Smooth muscle cell (in vitro differentiated cells): Measurements from ENCODE around the gene NELFB. TPM values are rescaled to one million over a fixed set of nuclear protein-coding genes. Genes with fewer than 3 reads are reported as not detected.

ENCODE experiments used
- DNase-seq: peaks from one replicate; lab custom pipeline; 2025; ENCODE audit not compliant: unreplicated experiment; lab: John Stamatoyannopoulos, UW
- H2AFZ ChIP-seq: fragments of 200-600 bp; sonication (generic); 2 replicates; pipeline ENCODE4 v1.6.0; 2016; ENCODE audit warnings: antibody characterized with exemption, low read depth, mild to moderate bottlenecking
- H3F3A ChIP-seq: fragments of 200-600 bp; sonication (generic); 2 replicates; pipeline ENCODE4 v1.6.0; 2017; ENCODE audit warnings: antibody characterized with exemption, low read depth
- H3K27ac ChIP-seq: fragments of 200-600 bp; sonication (generic); 2 replicates; pipeline ENCODE4 v1.5.1; 2016; ENCODE audit warnings: low read depth, mild to moderate bottlenecking
- H3K27me3 ChIP-seq: fragments of 200-600 bp; sonication (generic); 2 replicates; pipeline ENCODE4 v1.6.1; 2016; ENCODE audit warnings: low read depth, mild to moderate bottlenecking
- H3K36me3 ChIP-seq: fragments of 200-600 bp; sonication (generic); 2 replicates; pipeline ENCODE4 v1.5.1; 2016; ENCODE audit warnings: low read depth
- H3K4me1 ChIP-seq: fragments of 200-600 bp; sonication (generic); 2 replicates; pipeline ENCODE4 v1.5.1; 2016; ENCODE audit warnings: low read depth
- H3K4me2 ChIP-seq: fragments of 200-600 bp; sonication (generic); 2 replicates; pipeline ENCODE4 v1.6.0; 2016; ENCODE audit warnings: mild to moderate bottlenecking
- H3K4me3 ChIP-seq: fragments of 200-600 bp; sonication (generic); 2 replicates; pipeline ENCODE4 v1.5.1; 2016; ENCODE audit warnings: mild to moderate bottlenecking
- H3K79me2 ChIP-seq: fragments of 200-600 bp; sonication (generic); 2 replicates; pipeline ENCODE4 v1.6.0; 2016; ENCODE audit warnings: low read depth, mild to moderate bottlenecking
- H3K9ac ChIP-seq: fragments of 200-600 bp; sonication (generic); 2 replicates; pipeline ENCODE4 v1.6.0; 2016; ENCODE audit warnings: low read depth
- H3K9me3 ChIP-seq: fragments of 200-600 bp; sonication (generic); replicated peaks from 2 replicates; pipeline ENCODE4 v1.5.1; 2016; ENCODE audit warnings: low read depth
- H4K20me1 ChIP-seq: fragments of 200-600 bp; sonication (generic); 2 replicates; pipeline ENCODE4 v1.6.0; 2016; ENCODE audit warnings: low read depth
- WGBS: methylation state at CpG from one replicate; pipeline ENCODE4 v1.1.7; 2016; ENCODE audit warnings: low lambda C conversion rate; 5-methylcytosine and 5-hydroxymethylcytosine counted together
- polyA plus RNA-seq: library from polyadenylated mRNA; unstranded; fragments of >200 nt; fragmentation: Nextera tagmentation; extraction: Ambion mirVana; gene quantifications from 2 replicates; pipeline ENCODE4 v1.2.1, GENCODE V29; 2016
- total RNA-seq: library from RNA; depleted of rRNA; stranded (reverse); fragments of >200 nt; gene quantifications from 2 replicates; pipeline ENCODE4 v1.2.3, GENCODE V29; 2014
- TF ChIP-seq, protein P1 (sequence below): fragments of 200-600 bp; sonication (generic); IDR thresholded peaks from 2 replicates; pipeline ENCODE4 v1.5.1; 2017; ENCODE audit warnings: borderline replicate concordance, mild to moderate bottlenecking, antibody characterized with exemption; ENCODE audit not compliant: insufficient read depth, poor library complexity, severe bottlenecking

Gene NELFB
- total RNA-seq, result 23.3 and 31.8 TPM in 2 replicates
- 60.9 and 66.6 TPM in 2 replicates for polyA plus RNA-seq

- H3K9ac ChIP-seq, result peak within 1 kb of the TSS; percentile 65
- H3K4me1 ChIP-seq, result peaks cover 18% of the 10 kb centered on the region
- H3K36me3 ChIP-seq, result no peaks in the 10 kb centered on the region
- no peaks in the 10 kb centered on the region for H3K27me3 ChIP-seq
- H3K9me3 ChIP-seq, result no peaks in the 10 kb centered on the region
- H3K27ac ChIP-seq, result no peak within 1 kb of the TSS
- H3F3A ChIP-seq, result no peaks in the 10 kb centered on the region
- 1% methylated on average over 26 of the region's 105 CpGs for WGBS
- H3K4me3 ChIP-seq, result peak within 1 kb of the TSS; percentile 97
- H2AFZ ChIP-seq, result peak within 1 kb of the TSS; percentile 99
- peaks cover 14% of the 10 kb centered on the region for H4K20me1 ChIP-seq
- H3K4me2 ChIP-seq, result peak within 1 kb of the TSS; percentile 99
- TF ChIP-seq, protein P1, sequence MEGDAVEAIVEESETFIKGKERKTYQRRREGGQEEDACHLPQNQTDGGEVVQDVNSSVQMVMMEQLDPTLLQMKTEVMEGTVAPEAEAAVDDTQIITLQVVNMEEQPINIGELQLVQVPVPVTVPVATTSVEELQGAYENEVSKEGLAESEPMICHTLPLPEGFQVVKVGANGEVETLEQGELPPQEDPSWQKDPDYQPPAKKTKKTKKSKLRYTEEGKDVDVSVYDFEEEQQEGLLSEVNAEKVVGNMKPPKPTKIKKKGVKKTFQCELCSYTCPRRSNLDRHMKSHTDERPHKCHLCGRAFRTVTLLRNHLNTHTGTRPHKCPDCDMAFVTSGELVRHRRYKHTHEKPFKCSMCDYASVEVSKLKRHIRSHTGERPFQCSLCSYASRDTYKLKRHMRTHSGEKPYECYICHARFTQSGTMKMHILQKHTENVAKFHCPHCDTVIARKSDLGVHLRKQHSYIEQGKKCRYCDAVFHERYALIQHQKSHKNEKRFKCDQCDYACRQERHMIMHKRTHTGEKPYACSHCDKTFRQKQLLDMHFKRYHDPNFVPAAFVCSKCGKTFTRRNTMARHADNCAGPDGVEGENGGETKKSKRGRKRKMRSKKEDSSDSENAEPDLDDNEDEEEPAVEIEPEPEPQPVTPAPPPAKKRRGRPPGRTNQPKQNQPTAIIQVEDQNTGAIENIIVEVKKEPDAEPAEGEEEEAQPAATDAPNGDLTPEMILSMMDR, result no peak
- peaks cover 20% of the 10 kb centered on the region for H3K79me2 ChIP-seq
- peak; percentile 90 for DNase-seq
Measured at GRCh38 chr9:137254624-137255447, at the start of gene NELFB. TSS of gene NELFB (plus strand) at chr9:137255327.

- TF ChIP-seq, protein P1, result no peak
- Histone ChIP-seq H3K4me1 (peaks cover 17% of the 10 kb centered on the region), H3K79me2 (peaks cover 44% of the 10 kb centered on the region), H2AFZ (no peak overlapping the region), H3K4me2 (peak overlapping the region; percentile 98), H3K9ac (peak overlapping the region; percentile 94), H3F3A (no peaks in the 10 kb centered on the region), H3K4me3 (peak overlapping the region; percentile 98), H3K27me3 (no peaks in the 10 kb centered on the region), H4K20me1 (no peaks in the 10 kb centered on the region), H3K9me3 (no peaks in the 10 kb centered on the region), H3K36me3 (no peaks in the 10 kb centered on the region), H3K27ac (no peak overlapping the region)
- WGBS, result 91% methylated on average over 7 of the region's 7 CpGs
- no peak for DNase-seq
Measured at GRCh38 chr9:137206602-137207001, 48.5 kb upstream of the NELFB start.

GRCh38 chr9:137211532-137211931 lies 43.6 kb upstream of the NELFB start:
- Histone ChIP-seq H3K4me1 (peaks cover 2% of the 10 kb centered on the region), H3K27me3 (no peaks in the 10 kb centered on the region), H3K4me2 (no peak overlapping the region), H3K79me2 (peaks cover 4% of the 10 kb centered on the region), H3K4me3 (no peak overlapping the region), H3K9ac (no peak overlapping the region), H4K20me1 (no peaks in the 10 kb centered on the region), H2AFZ (no peak overlapping the region), H3K27ac (no peak overlapping the region), H3F3A (no peaks in the 10 kb centered on the region), H3K36me3 (no peaks in the 10 kb centered on the region), H3K9me3 (no peaks in the 10 kb centered on the region)
- 94% methylated on average over 13 of the region's 13 CpGs for WGBS
- no peak for DNase-seq
- TF ChIP-seq, protein P1, result no peak
